Natural killer cell (primary cell): ENCODE data around the gene PIK3R1. TPM values are rescaled to one million over a fixed set of nuclear protein-coding genes. Genes with fewer than 3 reads are reported as not detected.

Experiments used
- ATAC-seq, 3 donors: fragments of 150-1000 bp in 2 of 3; fragments of 200-7000 bp in 1 of 3; cut with Tn5 transposase; 1 replicate in 1 of 3; 2 replicates in 2 of 3; pipeline ENCODE4 v1.10.0; 2021; ENCODE audit warnings: mild to moderate bottlenecking in 2 of 3, moderate library complexity in 2 of 3
- DNase-seq, 2 donors: peaks; one replicate each; pipeline versions ENCODE4 v3.0.0 to v3.0.0-alpha.2; 2013 to 2021; ENCODE audit warnings: mixed read lengths in 1 of 2
- H3K27ac ChIP-seq: one replicate; pipeline ENCODE4 v1.5.1; 2013; ENCODE audit warnings: mild to moderate bottlenecking, low read length
- H3K27me3 ChIP-seq: one replicate; pipeline ENCODE4 v1.6.1; 2013; ENCODE audit warnings: low read length; ENCODE audit not compliant: control insufficient read depth, insufficient read depth
- H3K36me3 ChIP-seq: one replicate; pipeline ENCODE4 v1.6.1; 2013; ENCODE audit warnings: low read length; ENCODE audit not compliant: control insufficient read depth, insufficient read depth
- H3K4me1 ChIP-seq: one replicate; pipeline ENCODE4 v1.6.1; 2013; ENCODE audit warnings: low read length; ENCODE audit not compliant: control insufficient read depth, insufficient read depth
- H3K4me3 ChIP-seq: one replicate; pipeline ENCODE4 v1.5.1; 2013; ENCODE audit warnings: low read length
- H3K9me3 ChIP-seq: one replicate; pipeline ENCODE4 v1.6.1; 2013; ENCODE audit warnings: low read length; ENCODE audit not compliant: control insufficient read depth, insufficient read depth
- H3K27ac Mint-ChIP-seq, 2 donors: one replicate each; pipeline ENCODE4 v1.8.0; 2022; ENCODE audit warnings: mild to moderate bottlenecking in 2 of 2, mixed read lengths in 2 of 2, moderate library complexity in 1 of 2
- H3K27me3 Mint-ChIP-seq, 2 donors: one replicate each; pipeline ENCODE4 v1.8.0; 2022; ENCODE audit warnings: low read depth in 2 of 2, mixed read lengths in 2 of 2
- H3K36me3 Mint-ChIP-seq: one replicate; pipeline ENCODE4 v1.8.0; 2022; ENCODE audit warnings: mixed read lengths
- H3K4me1 Mint-ChIP-seq, 2 donors: one replicate each; pipeline ENCODE4 v1.8.0; 2022; ENCODE audit warnings: mixed read lengths in 2 of 2
- H3K4me3 Mint-ChIP-seq: one replicate; pipeline ENCODE4 v1.8.0; 2022; ENCODE audit warnings: mild to moderate bottlenecking, moderate library complexity, mixed read lengths
- H3K9me3 Mint-ChIP-seq, 2 donors: one replicate each; pipeline ENCODE4 v1.8.0; 2022; ENCODE audit warnings: mixed read lengths in 2 of 2
- WGBS: methylation state at CpG from one replicate; pipeline ENCODE4 v1.1.7; 2013; ENCODE audit warnings: missing lambda C conversion rate; ENCODE audit not compliant: insufficient coverage; 5-methylcytosine and 5-hydroxymethylcytosine counted together
- intact Hi-C: fragments of 100-400 bp; cut with micrococcal nuclease; formaldehyde crosslinking; loops from one replicate; pipeline ENCODE4 v1.14.2; 2022
- total RNA-seq, 4 donors: library from RNA; stranded (reverse); fragments of 120-200 nt in 1 of 4; gene quantifications; one replicate each; pipeline versions ENCODE4 v1.2.3 to v1.2.4, GENCODE V29; 2013 to 2022
- TF ChIP-seq, protein P1 (sequence below): fragments of 200-600 bp; IDR thresholded peaks from one replicate; pipeline ENCODE4 v1.8.0; 2022; ENCODE audit warnings: antibody characterized with exemption

Gene PIK3R1
- total RNA-seq, 3 donors from 2014 or later (not counting 1 experiment from before 2014, with no cell fraction given): 307 to 365 (median 313) TPM

DNA sequence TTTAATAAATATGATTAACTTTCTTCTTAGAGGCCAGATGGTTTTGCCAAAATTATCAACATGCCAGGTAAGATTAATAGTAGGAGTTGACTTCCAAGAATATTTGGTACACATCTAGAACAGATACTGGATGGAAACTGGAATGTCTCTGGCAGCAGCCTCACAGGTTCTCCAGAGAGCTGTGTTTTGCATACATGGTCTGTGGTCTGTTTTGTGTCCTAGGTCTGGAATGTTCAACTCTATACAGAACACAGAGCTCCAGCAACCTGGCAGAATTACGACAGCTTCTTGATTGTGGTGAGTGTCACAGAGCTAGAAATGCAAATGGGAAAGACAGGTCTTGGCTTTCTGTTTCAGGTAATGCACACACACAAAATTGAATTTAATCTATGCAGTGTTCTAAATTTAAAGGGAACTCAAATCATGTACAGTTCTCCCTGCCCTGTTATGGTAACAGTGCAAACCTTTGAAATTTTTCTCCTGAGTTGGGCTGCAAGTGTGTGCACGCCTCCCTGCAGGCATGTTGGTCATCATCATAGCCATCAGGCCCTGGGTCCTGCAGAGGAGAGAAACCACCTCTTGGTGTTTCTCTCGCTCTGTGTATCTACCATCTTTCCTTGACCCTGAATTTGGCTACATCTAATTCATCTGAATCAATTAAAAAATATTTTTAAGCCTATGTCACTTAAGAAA lies 58.3 kb downstream of the PIK3R1 start:
- TF ChIP-seq, protein P1, sequence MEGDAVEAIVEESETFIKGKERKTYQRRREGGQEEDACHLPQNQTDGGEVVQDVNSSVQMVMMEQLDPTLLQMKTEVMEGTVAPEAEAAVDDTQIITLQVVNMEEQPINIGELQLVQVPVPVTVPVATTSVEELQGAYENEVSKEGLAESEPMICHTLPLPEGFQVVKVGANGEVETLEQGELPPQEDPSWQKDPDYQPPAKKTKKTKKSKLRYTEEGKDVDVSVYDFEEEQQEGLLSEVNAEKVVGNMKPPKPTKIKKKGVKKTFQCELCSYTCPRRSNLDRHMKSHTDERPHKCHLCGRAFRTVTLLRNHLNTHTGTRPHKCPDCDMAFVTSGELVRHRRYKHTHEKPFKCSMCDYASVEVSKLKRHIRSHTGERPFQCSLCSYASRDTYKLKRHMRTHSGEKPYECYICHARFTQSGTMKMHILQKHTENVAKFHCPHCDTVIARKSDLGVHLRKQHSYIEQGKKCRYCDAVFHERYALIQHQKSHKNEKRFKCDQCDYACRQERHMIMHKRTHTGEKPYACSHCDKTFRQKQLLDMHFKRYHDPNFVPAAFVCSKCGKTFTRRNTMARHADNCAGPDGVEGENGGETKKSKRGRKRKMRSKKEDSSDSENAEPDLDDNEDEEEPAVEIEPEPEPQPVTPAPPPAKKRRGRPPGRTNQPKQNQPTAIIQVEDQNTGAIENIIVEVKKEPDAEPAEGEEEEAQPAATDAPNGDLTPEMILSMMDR: no peak
- H3K36me3 ChIP-seq: peaks cover 34% of the 10 kb centered on the region
- H3K27ac Mint-ChIP-seq: peak overlapping the region; percentile 92
- peaks cover 18% of the 10 kb centered on the region for H3K4me1 ChIP-seq
- no peaks in the 10 kb centered on the region for H3K27me3 Mint-ChIP-seq
- DNase-seq (no peak), ATAC-seq (no peak)
- H3K4me3 Mint-ChIP-seq: no peak overlapping the region
- intact Hi-C loops: loop anchor here (2.0 to 5.0 kb wide), 2 partner anchors 13 to 1027 kb away; no protein-coding TSS in a partner anchor
- no peaks in the 10 kb centered on the region for H3K27me3 ChIP-seq
- no peak overlapping the region for H3K4me3 ChIP-seq
- H3K4me1 Mint-ChIP-seq: peaks cover 71% of the 10 kb centered on the region in 2 donors
- peaks cover 22% of the 10 kb centered on the region for H3K36me3 Mint-ChIP-seq
- H3K27ac ChIP-seq: no peak overlapping the region
- 84% methylated on average over 3 of the region's 3 CpGs for WGBS
- H3K9me3 Mint-ChIP-seq: no peaks in the 10 kb centered on the region
- H3K9me3 ChIP-seq: no peaks in the 10 kb centered on the region

GRCh38 chr5:68274847-68275651 lies 59.5 kb downstream of the PIK3R1 start:
- Mint-ChIP-seq H3K4me1 (peaks cover 70 to 78% of the 10 kb centered on the region in 2 donors), H3K36me3 (peaks cover 22% of the 10 kb centered on the region), H3K4me3 (peak overlapping the region; percentile 47), H3K27me3 (no peaks in the 10 kb centered on the region), H3K9me3 (no peaks in the 10 kb centered on the region), H3K27ac (peak overlapping the region; percentile 92)
- H3K9me3 ChIP-seq: no peaks in the 10 kb centered on the region
- DNase-seq (peak in 1 of 2 donors; percentile 81), ATAC-seq (peak; percentile 65 to 79 (median 75))
- 50% methylated on average over 9 of the region's 9 CpGs for WGBS
- H3K27me3 ChIP-seq: no peaks in the 10 kb centered on the region
- intact Hi-C loops: loop anchor here (2.0 to 5.0 kb wide), 2 partner anchors 14 to 1028 kb away; no protein-coding TSS in a partner anchor
- H3K4me3 ChIP-seq: no peak overlapping the region
- peaks cover 40% of the 10 kb centered on the region for H3K36me3 ChIP-seq
- H3K27ac ChIP-seq: peak overlapping the region; percentile 78
- TF ChIP-seq, protein P1: no peak
- peaks cover 28% of the 10 kb centered on the region for H3K4me1 ChIP-seq

DNA sequence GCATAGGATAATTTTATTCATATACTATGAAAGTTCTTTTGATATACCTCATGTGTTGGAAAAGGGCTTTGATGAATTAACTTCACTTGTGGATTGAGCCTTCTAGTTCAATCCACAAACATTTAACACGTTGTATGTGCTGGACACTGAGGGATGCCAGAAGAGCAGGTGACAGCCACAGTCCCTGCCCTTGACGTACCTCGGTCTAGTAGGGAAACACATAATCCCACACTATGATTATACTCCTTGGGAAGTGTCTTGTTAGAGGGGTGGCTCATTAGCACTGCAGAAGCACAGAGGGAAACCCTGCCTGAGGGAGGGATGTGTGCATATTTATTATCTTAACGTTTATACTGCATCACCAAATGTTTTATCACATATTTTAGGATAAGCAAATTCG lies 61.2 kb downstream of the PIK3R1 start:
- ATAC-seq (no peak), DNase-seq (no peak)
- intact Hi-C loops: no loop called here
- Mint-ChIP-seq H3K4me1 (peaks cover 69 to 78% of the 10 kb centered on the region in 2 donors), H3K36me3 (peaks cover 25% of the 10 kb centered on the region), H3K9me3 (no peaks in the 10 kb centered on the region), H3K4me3 (peak overlapping the region; percentile 4), H3K27me3 (no peaks in the 10 kb centered on the region), H3K27ac (peak overlapping the region; percentile 92)
- Histone ChIP-seq H3K27ac (no peak overlapping the region), H3K4me3 (no peak overlapping the region), H3K36me3 (peaks cover 49% of the 10 kb centered on the region), H3K9me3 (no peaks in the 10 kb centered on the region), H3K27me3 (no peaks in the 10 kb centered on the region), H3K4me1 (peaks cover 26% of the 10 kb centered on the region)
- 100% methylated on average over 3 of the region's 5 CpGs for WGBS
- TF ChIP-seq, protein P1: no peak
